Adipocyte (in vitro differentiated cells): ENCODE data around the gene PTPN11.

Experiments
- DNase-seq: peaks from one replicate; pipeline ENCODE4 v3.0.0-alpha.2; 2015; ENCODE audit warnings: low read depth
- H3K27me3 ChIP-seq: replicated peaks from 2 replicates; pipeline ENCODE4 v1.7.0; 2013; ENCODE audit warnings: mild to moderate bottlenecking, low read length, moderate library complexity; ENCODE audit not compliant: control insufficient read depth, insufficient read depth
- H3K36me3 ChIP-seq: 2 replicates; pipeline ENCODE4 v1.7.0; 2013; ENCODE audit warnings: low read length, mild to moderate bottlenecking, moderate library complexity; ENCODE audit not compliant: control insufficient read depth, insufficient read depth, severe bottlenecking
- H3K4me1 ChIP-seq: 2 replicates; pipeline ENCODE4 v1.7.0; 2013; ENCODE audit warnings: mild to moderate bottlenecking, low read length, moderate library complexity; ENCODE audit not compliant: control insufficient read depth, insufficient read depth
- H3K4me3 ChIP-seq: 2 replicates; pipeline ENCODE4 v1.7.0; 2013; ENCODE audit warnings: mild to moderate bottlenecking, low read length, moderate library complexity
- H3K9ac ChIP-seq: 2 replicates; pipeline ENCODE4 v1.7.0; 2013; ENCODE audit warnings: mild to moderate bottlenecking, low read length, moderate library complexity
- H3K9me3 ChIP-seq: 2 replicates; pipeline ENCODE4 v1.7.0; 2013; ENCODE audit warnings: mild to moderate bottlenecking, low read length, moderate library complexity; ENCODE audit not compliant: control insufficient read depth

PTPN11 gene

GRCh38 chr12:112551681-112552080 lies 132.9 kb downstream of the PTPN11 start:
- H3K27me3 ChIP-seq = peaks cover 10% of the 10 kb centered on the region
- no peak overlapping the region for H3K4me3 ChIP-seq
- no peaks in the 10 kb centered on the region for H3K9me3 ChIP-seq
- H3K4me1 ChIP-seq = no peaks in the 10 kb centered on the region
- H3K9ac ChIP-seq = no peak overlapping the region
- no peaks in the 10 kb centered on the region for H3K36me3 ChIP-seq
- DNase-seq = no peak

DNA sequence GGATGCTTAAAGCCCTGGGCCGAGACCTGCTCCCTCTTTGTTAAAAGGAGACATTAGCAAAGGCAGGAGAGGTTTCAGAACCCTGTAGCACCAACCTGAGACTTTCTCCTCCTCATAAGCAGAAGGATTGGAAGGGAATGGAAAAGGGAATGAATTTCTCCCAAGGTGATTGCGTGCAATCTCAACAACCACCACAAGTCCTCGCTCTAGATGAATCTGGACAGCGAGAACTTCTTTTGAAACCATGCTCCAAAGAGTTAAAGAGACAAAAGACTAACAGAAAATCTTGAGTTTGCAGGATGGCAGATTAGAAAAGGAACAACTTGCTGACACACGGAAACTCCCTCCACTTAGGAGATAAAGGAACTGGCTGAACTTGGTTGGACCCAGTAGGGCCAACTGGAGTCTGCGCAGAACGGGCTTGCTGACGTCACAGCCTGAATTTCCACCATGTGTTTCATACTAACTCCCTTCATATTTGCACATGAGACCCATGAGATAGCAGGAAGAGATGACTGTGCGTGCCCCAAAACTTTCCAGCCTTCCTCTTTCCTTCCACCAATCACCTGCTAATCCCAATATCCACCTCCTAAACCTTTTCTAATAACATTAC lies 137.0 kb downstream of the PTPN11 start:
- H3K4me1 ChIP-seq = no peaks in the 10 kb centered on the region

DNA sequence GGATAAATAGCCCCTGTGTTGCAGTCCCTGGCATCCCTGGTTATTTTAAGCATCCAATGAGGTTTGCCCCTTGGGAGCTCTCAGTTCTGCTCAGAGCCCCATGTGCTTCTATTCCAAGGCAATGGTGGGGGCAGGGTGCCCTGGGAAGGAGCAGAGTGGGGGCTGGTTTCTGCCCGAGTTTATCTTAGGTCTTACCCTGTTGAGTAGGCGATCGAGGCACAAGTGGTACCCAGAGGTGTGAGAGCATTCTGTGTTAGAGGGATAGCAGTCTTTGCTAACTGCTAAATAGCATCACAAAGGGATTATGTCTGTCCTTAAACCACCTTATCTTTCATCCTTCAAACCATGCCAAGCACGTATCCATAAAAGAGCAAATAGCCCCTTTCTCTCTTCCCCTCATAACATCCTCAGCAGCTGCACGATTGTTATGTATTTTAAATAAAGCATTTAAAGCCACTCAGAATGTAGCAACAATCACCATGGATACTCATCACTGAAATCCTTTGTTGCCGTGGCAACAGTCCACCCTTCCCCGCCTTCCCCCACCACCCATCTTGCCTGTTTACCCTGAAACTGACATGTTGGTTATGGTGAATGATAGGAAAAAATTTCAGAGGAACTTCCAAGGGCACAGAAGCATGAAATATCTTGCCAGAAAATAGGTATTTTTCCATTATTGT lies 139.3 kb downstream of the PTPN11 start:
- Histone ChIP-seq H3K9me3 (no peaks in the 10 kb centered on the region), H3K4me3 (no peak overlapping the region), H3K9ac (no peak overlapping the region), H3K36me3 (no peaks in the 10 kb centered on the region), H3K27me3 (peaks cover 3% of the 10 kb centered on the region), H3K4me1 (no peaks in the 10 kb centered on the region)
- DNase-seq = no peak

More for the DNA sequence above, 137.0 kb downstream of the PTPN11 start:
- no peak overlapping the region for H3K9ac ChIP-seq
- no peaks in the 10 kb centered on the region for H3K36me3 ChIP-seq
- no peak for DNase-seq
- H3K27me3 ChIP-seq = peaks cover 6% of the 10 kb centered on the region
- H3K9me3 ChIP-seq = no peaks in the 10 kb centered on the region
- no peak overlapping the region for H3K4me3 ChIP-seq
